K562 (cell line): ENCODE data around the gene PIP4K2A. TPM values are rescaled to one million over a fixed set of nuclear protein-coding genes. Genes with fewer than 3 reads are reported as not detected.
A peak's percentile ranks its signal among the peaks of the same experiment; 100 is the strongest.

Experiments used
- ARID1B ChIP-seq: fragments of 450-650 bp; IDR thresholded peaks from 2 replicates; pipeline ENCODE4 v1.6.1; 2016; ENCODE audit warnings: antibody characterized with exemption, mild to moderate bottlenecking, inconsistent platforms
- CEBPZ ChIP-seq: fragments of 150-350 bp; IDR thresholded peaks from 2 replicates; pipeline ENCODE4 v1.6.1; 2014; ENCODE audit warnings: low read depth, mild to moderate bottlenecking, low read length, borderline replicate concordance
- CHCHD3 ChIP-seq: fragments of 250-450 bp; sonication (Bioruptor Pico); IDR thresholded peaks from 2 replicates; pipeline ENCODE4 v2.1.2; 2022; ENCODE audit warnings: mild to moderate bottlenecking
- CTBP1 ChIP-seq: fragments of 450-650 bp; IDR thresholded peaks from 2 replicates; pipeline ENCODE4 v1.6.1; 2016; ENCODE audit warnings: borderline replicate concordance
- CUX1 ChIP-seq: fragments of 200-800 bp; sonication (Bioruptor generic); IDR thresholded peaks from 2 replicates; pipeline ENCODE4 v1.6.1; 2016; ENCODE audit warnings: missing genetic modification characterization, missing compliant biosample characterization
- FOS ChIP-seq: IDR thresholded peaks from 3 replicates; pipeline ENCODE4 v1.6.1; 2011; ENCODE audit not compliant: insufficient read length; ENCODE audit errors: extremely low read depth
- FOXK2 ChIP-seq, 2 experiments: fragments of 450-650 bp; IDR thresholded peaks in 1 of 2; conservative IDR thresholded peaks in 1 of 2; 2 replicates each; pipeline ENCODE4 v1.6.1; 2016; ENCODE audit warnings: low read depth in 2 of 2, mild to moderate bottlenecking in 1 of 2
- MECOM ChIP-seq: fragments of 250-450 bp; sonication (Bioruptor Pico); IDR thresholded peaks from 2 replicates; pipeline ENCODE4 v1.8.0; 2022; ENCODE audit warnings: inconsistent platforms
- PHB2 ChIP-seq: fragments of 450-650 bp; IDR thresholded peaks from 2 replicates; pipeline ENCODE4 v1.6.1; 2017; ENCODE audit warnings: low read depth
- RBM22 ChIP-seq: fragments of 200-400 bp; formaldehyde crosslinking; IDR thresholded peaks from 2 replicates; pipeline ENCODE4 v1.6.1; 2018; ENCODE audit warnings: low read length, low read depth; ENCODE audit not compliant: poor library complexity, severe bottlenecking
- STAT5A ChIP-seq: IDR thresholded peaks from 2 replicates; pipeline ENCODE4 v1.6.1; 2012; ENCODE audit warnings: low read length, inconsistent platforms, borderline replicate concordance
- ZBTB34 ChIP-seq: fragments of 250-450 bp; sonication (Bioruptor Pico); IDR thresholded peaks from 2 replicates; pipeline ENCODE4 v1.8.0; 2021; ENCODE audit warnings: mild to moderate bottlenecking, moderate library complexity
- polyA plus RNA-seq, 8 experiments: library from polyadenylated mRNA; depleted of rRNA in 4 of 8; stranded (reverse) in 5 of 8; unstranded in 3 of 8; fragments of >200 nt; fragmentation: Nextera tagmentation in 2 of 8; fragmentation: Illumina TruSeq in 1 of 8; extraction: Ambion mirVana in 2 of 8; extraction: Trizol in 1 of 8; gene quantifications; 2 replicates each; pipeline versions ENCODE4 v1.2.1 to v1.2.3, GENCODE V29; 2011 to 2014; ENCODE audit warnings: inconsistent platforms in 1 of 8, missing spikeins in 1 of 8
- total RNA-seq, 7 experiments: library from RNA; depleted of rRNA in 6 of 7; stranded (reverse); fragments of >200 nt in 6 of 7; fragmentation: Illumina TruSeq in 2 of 7; extraction: Trizol in 2 of 7; gene quantifications; 2 replicates each; pipeline versions ENCODE4 v1.2.1 to v1.2.3, GENCODE V29; 2011 to 2021; ENCODE audit warnings: low replicate concordance in 1 of 7

The PIP4K2A gene
- total and polyA plus RNA-seq, 9 of the 15 experiments (the other 6 are each of a cell fraction or from before 2014, with no cell fraction given) = 35.6 to 117 (median 71.9) TPM

- TF ChIP-seq CUX1 (CRISPR knock-in tag) (no peak), RBM22 (no peak), PHB2 (no peak), MECOM (CRISPR knock-in tag) (no peak), CHCHD3 (CRISPR knock-in tag) (no peak), ZBTB34 (CRISPR knock-in tag) (no peak), FOS (peak; percentile 11), ARID1B (peak; percentile 76), CEBPZ (no peak), STAT5A (no peak), FOXK2 (conservative IDR thresholded peaks at IDR 0.05 in 1 of 2, IDR thresholded peaks at IDR 0.05 in 1 of 2; ENCODE audit: low read depth in 2 of 2) (no peak), CTBP1 (peak; percentile 50; the same call in 1 of the 2 replicates)
Observed at GRCh38 chr10:22672319-22673090, 41.9 kb downstream of the PIP4K2A start (continued).
